HL-60/S4 treated with phorbol 12-myristate 13-acetate at 8.2 ng/mL for 4 days and 3 days (cell line): ENCODE data around the gene PDGFD.

ENCODE experiments used
- in situ Hi-C: fragments of 300-500 bp; cut with MboI; formaldehyde crosslinking; loops from 2 replicates; pipeline ENCODE4 v1.15.0; 2022; ENCODE audit warnings: low sequenced_read_pairs

The PDGFD gene

DNA sequence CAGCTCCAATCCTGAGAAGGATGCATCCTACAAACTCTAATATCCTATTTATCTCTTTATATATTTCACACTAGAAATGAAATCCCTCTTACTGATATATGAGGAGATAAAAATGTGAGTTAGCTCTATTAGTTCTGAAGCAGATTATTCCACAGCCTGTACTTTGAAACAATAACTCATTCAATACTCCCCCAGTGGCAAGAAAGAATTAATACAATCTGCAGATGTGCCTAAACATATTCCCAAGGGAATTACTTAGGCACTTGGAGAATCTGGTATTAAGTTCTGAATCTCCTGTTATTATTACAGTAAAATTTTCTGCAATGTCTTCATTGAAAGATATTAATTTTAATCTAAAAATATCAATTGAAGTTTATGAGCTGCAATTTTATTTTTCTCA lies 68.2 kb downstream of the PDGFD start:
- in situ Hi-C loops, result no loop called here

DNA sequence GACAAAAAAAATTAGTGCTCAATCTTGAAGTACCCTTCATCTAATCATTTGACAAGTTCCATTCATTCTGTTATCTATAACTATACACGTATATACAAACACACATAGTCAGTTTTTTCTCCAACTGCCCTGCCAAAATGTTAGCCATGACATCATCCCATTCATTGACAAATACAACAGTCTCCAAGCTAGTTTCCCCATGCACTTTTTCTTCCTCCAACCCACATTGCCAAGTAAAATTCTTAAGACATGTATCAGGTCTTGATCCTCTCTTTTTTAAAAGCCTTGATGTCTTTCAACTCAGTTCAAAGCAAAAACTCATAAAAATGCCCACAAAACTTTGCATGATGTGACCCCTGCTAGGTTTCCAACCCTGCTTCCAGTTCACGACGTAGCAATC lies 69.4 kb downstream of the PDGFD start:
- in situ Hi-C loops, result no loop called here

DNA sequence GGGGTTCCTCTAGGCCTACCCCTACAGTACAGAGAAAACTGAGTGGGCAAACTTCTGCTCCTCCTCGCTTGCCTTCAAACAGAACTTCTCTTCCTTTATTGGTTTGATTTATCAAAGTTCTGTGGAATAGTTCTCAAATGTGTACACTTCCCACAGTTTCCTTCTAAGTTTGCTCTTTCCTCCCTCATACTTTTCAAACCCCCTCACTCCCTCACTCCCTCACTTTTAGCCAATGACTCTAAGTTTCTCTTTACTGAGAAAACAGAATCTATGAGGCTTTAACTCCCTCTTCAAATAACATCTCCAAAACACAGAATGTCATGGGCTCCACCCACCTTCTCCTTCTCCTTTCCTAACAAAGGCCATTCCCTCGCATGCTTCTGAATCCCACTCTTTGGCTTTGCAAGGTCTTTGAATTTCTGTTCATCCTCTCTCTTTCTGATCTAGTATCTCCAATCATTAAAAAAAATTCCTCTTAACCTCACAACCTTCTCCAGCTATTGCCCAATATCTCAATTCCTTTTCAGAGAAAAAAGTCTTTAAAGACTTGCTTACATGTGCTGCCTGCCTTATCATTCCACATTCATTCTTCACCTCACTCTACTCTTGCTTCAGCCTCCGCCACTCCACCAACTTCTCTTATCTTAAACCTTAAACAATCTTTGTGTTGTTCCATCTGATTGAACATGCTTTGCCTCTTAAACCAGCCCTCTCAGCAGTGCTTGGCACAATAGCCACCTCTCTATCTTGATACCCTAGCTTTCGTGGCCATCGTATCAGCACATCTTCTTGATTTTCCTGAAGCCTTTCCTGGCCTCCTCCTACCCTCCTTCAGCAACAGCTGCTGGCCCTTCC lies 70.3 kb downstream of the PDGFD start:
- in situ Hi-C loops, result no loop called here

DNA sequence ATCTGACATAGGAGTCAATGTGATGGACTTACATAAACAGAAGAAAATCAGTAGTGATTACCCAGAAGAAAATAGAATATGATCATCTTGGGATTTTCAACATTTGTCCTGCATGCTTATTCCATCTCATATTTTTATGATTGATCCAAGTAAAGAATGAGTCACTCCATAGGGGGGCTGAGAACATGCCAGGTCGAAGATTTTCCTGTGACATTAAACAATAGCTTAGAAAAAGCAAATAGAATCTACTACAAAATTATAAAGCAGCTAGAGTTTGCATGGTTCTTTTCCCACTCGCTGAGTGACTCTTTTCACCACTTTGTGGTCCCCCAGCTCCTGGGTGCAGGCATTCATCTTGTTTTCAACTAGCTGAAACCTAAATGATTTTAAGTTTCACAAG lies 71.2 kb downstream of the PDGFD start:
- in situ Hi-C loops, result no loop called here

DNA sequence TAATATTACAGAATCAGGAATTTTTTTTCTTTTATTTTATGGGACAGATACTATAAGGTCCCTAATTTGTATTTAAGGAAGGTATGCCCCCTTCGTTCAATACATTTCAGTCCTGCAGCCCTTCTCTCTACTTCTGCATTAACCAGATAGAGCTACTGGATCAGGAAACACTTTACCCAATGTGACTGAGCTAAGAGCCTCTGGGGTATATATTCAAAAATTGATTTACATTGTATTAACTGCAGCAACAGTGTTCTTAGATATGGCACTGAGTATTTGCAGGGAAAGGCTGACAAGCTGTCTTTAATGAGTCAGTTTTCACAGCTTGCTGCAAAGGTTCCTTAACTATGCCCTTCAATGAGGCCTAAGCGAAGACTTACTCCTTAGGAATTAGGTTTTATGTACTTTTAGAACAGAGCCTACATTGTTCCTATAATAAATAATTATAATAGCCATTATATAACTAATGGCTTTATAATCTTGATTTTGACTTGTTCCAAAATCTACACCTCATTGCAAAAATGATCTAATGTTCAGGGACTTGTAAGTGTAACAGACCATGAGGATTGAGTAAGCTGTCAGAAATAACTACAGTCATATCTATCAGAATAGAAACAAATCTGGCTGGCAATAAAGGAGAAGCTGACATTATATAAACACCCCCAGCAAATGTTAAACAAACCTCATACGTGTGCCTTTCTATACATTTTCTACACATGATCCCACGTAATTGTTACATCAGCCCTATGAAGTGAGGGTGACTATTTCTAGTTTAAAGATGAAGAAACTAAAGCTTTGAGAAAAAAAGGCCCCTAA lies 72.5 kb downstream of the PDGFD start:
- in situ Hi-C loops, result no loop called here

DNA sequence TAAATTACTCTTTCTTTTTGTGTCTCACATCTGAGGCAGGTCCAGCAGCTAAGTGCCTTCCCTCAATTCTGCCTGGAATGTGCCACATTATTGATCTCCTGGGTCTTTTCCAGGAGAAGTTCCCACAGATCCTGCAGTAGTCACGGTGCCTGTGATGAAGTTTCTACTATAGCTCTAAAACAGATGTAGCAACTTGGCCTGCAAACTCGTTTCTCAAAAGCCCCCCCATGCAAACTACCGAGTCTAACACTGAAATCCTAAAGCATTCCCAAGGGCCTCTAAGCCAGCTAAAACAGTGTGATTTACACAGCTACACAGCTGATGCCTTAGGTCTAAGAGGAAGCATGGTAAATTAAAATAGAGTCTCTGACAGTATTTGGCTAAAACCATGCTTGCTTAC lies 73.2 kb downstream of the PDGFD start:
- in situ Hi-C loops, result no loop called here

DNA sequence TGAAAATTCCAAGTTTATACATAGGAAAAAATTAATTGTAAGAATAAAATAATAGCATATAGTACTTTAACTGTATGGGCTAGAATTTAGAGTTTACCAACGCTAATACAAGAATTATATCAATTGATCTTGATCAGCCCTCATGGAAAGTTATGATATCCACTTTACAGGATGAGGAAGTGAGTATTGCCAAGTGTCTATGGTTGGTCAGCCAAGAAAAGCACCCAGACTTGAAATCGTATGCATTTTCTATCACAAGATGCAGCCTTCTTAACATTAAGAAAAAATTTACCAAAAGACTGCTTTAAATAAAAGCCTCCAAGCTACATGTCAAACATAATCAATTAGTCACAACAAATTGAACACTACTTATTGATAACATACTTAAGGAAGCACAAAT lies 74.5 kb downstream of the PDGFD start:
- in situ Hi-C loops, result no loop called here

DNA sequence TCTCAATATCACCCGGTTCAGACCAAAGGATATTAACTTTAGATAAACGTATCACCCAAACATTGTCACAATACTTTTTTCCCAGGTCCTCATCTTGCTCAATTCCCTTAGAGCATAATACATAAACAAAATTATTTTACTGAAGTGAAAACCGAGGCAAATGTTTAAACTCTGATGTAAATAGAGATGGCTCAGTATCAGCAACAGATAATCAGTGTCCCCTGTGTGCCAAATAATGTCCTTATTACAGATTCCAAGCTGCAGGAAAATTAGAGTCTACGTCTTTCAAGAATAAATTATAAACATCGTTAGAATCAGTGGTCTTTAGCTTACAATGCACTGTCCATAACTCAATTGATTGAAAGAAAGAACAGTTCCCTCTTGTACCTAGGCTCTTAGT lies 77.3 kb downstream of the PDGFD start:
- in situ Hi-C loops, result no loop called here

DNA sequence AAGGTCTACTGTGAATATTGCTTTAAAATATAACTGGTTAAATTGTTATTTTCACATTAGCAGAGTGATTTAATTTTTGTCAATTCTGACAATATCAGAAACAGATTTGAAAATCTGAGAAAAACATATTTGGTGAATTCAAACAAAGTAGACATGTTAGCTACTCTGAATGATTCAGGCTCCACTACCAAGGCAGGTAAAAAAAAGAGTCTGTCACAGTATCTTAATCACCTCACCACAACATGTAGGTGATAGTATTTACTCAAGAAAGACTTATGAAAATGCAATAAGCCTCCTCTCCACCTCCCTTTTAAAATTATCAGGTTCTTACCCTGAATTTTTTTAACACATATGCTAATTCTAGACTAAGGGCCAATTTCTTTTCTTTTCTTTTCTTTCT lies 85.0 kb downstream of the PDGFD start:
- in situ Hi-C loops, result no loop called here

DNA sequence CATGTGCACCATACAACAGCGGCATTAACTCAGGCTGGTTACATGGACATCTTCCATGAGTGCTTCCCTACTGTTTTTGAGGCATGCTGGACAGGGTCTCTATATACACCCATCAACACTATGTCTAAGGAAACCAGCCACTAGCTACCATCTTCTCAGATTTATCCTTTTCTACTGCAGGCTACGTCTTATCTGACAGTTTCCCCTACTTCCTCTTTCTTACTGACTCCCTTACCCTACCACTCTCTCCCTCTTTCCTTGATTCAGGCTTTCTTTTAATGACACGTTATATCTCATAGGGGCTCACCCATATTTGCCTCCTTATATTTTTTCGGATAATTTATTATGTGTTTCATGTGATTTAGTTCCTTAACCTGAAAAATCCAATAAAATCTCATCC lies 85.7 kb downstream of the PDGFD start:
- in situ Hi-C loops, result no loop called here

DNA sequence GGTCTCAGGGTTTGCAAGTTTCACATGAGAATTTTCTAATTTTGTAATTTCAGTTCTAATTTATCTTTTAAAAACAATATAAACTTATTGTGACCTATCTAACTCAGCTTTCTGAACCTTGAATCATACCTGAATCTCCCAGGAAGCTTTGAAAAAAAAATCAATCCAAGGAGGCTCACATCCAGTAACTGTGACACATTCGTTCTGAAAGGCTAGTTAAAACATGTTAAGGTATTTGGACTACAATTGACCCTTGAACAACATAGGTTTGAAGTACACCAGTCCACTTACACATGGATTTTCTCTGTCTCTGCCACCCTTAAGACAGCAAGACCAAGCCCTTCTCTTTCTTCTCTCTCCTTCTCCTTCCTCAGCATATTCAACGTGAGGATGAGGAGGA lies 87.5 kb downstream of the PDGFD start:
- in situ Hi-C loops, result no loop called here

DNA sequence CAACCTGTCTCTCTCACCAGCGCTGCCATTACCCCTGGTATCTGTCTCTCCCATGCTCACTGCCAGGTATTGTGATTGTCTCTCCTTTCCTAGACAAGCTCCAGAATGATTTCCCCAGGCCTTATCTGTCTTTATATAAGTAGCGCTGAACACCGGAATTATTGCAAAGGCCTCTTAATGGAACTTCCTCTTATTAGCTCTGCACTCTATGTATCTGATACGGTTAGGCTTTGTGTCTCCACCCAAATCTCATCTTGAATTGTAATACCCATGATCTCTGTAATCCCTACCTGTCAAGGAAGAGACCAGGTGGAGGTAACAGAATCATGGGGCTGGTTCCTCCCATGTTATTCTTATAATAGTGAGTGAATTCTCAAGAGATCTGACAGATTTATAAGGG lies 88.2 kb downstream of the PDGFD start:
- in situ Hi-C loops, result no loop called here

DNA sequence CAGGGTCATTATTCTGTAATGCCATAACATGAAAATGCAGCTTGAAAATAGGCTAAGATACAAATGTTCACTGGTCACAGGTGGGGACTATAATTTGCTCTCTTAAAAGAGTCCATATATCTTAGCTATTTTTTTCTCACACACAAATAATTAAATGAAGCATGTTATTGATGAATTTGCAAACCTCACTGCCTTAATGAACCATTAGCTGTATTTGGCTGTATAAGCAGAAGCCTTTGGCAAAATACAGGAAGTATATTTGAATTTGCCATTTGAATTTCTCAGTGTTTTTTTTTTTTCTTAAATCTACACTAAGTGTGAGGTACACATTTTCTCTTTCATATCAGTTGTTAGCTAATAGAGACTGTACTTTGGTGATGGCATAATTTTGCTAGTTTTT lies 88.9 kb downstream of the PDGFD start:
- in situ Hi-C loops, result no loop called here

DNA sequence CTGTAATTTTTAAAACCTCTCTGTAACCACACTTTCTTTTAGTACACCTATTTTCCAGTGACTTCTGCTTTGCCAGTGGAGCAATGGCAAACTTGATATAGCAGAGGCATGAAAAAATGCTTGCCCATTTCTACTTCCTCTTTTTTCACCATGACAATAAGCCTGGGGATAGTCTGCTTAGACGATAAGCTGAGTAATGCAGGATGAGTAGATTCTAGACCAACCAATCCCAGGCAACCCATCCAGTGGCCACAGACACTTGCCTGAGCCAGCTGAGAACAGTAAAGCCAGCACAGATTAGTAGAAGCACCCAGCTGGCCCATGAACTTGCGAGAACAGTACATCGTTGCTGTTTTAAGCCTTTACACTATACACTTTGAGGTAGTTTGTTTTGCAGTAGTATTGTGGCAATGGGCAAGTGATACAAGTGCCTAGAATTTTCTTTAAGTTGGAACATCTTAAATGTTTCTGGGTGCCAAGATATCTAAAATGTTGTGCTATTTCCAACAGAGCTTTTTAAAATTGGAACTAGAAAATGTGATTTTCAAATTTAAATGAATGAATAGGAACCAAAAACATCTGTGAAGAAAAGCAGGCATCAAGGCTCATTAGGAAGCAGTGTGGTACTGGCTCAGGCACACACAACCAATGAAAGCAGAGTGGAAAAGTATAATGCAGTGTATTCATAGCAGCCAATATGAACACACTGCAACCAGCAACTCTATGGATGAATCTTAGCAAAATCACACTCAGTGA lies 89.8 kb downstream of the PDGFD start:
- in situ Hi-C loops, result no loop called here

DNA sequence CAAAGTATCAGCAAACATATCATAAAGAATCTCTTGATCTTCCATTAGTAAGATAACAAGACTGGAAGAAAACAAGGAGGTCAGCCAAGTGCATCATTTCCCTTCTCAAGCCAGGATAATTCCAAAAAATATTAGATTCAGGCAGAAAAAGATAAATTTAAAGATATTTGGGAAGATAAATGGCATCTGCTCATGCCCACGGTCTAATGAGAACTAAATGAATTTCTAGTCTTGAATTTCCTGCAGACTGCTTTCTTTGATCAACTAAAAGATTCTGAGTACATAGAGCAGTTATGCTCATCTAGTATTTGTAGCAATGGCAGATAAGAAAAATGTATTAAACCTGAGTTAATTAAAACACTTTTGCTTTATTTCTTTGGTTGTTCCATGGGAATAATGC lies 96.4 kb downstream of the PDGFD start:
- in situ Hi-C loops, result no loop called here

DNA sequence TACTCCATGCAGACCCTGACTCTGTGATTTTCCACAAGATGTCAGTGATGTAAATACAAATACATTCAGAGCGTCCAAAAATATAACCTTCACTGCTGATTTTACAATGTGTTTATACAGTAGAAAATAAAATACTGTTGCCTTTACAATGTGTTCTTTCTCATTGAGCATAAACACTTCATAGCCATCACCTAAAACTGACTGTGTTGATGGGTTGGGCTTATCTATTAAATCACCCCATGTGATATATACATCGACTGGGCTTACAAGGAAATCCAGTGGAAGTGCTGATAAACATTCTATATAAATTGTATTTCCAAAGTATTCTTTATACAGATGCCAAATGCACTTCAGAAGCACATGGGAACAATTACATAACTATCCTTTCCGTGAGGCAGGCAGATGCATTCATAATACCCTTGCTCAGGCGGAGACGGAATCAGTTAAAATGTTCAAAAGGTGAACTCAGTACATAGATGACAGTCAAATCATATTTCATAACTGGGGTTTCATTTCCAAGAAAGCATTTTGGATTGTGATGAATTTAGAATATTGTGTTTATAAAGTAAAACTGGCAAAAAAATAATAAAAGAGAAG lies 99.8 kb downstream of the PDGFD start:
- in situ Hi-C loops, result no loop called here

DNA sequence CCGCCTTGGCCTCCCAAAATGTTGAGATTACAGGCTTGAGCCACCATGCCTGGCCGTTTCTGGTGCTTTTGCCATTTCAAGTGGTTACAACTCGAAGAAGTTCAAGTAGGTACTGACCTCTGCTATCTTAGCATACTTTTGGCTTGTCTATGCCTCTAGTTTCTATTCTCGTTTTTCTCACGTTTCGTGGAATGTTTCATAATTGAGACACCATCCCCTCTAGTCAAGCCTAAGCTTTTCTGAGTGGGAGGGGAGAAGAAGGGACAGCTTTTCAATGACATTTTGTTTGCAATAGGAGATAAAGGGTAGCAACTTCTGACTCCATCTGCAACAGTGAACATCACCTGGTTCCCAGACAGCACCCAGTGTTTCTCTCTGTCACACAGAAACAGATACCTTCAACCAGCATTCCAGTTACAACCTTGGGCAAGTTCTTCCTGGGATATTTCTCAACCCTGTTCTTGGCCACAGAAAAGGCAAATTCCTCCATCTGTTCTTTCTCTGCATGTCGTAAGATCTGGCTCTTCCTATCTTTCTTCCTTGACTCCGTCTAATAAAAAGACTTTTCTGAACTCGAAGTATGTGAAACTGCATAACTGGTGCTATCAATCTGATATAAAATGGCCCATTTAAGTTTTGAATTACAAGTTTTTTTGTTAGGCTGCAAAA lies 102.0 kb downstream of the PDGFD start:
- in situ Hi-C loops, result no loop called here

DNA sequence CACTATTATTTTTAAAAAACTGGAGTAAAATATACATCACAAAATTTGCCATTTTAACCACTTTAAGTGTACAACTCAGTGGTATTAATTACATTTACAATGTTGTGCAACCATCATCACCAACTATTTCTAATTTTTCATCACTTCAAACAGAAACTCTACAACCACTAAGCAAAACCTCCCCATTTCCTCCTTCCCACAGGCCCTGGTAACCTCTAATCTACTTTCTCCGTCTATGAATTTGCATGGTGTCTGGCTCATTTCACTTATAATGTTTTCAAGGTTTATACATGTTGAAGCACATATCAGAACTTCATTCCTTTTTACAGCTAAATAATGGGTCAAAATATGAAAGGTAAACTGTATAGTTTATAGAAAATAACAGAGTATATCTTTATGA lies 103.1 kb downstream of the PDGFD start:
- in situ Hi-C loops, result no loop called here

DNA sequence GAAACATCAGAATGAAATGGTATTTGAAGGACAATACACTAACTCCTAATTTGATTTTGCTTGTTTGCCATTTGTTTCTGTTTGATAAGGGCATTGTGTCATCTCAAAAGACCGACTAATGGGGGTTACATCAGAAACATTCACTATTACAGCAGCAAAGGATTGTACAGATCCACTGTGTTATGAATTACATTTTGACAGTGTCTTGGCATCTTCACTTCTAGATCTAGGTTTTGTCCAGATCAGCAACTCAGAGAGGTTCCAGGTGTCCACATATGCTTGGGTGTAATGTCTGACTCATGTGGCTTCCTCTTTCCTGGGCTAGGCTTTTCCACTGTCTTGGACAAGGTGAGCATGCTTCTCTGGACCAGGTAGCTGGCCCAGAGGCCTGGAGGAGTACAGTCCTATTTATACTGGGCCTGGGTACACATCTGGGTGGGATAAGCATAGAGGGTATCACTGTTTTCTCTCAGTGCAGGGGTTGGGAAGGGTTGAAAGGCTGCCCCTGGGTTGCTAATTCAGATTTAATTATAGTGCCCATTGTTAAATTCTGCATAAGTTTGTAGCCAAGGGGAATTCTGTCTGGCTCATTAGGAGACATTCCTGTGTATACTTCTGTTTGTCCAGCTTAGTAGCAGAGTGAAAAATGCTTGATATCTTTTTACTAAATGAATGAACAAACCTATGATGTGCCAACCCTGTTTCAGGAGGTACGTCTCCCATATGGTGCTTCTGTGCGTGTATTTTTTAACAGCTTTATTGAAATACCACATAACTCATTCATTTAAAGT lies 103.7 kb downstream of the PDGFD start:
- in situ Hi-C loops, result no loop called here

DNA sequence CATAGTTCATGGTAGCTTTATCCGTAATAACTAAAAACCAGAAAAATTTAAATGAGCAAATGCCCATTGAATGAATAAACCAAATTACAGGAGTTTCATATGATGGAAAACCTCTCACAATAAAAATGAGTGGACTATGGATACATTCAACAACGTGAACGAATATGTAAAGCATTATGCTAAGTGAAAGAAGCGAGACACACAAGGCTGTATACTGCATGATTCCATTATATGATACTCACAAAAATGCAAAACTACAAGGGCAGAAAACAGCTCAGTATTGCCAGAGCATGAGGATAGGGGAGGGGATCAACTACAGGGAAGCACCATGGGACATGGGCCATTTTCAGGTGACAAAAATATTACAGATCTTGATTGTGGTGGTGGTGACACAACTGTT lies 105.3 kb downstream of the PDGFD start:
- in situ Hi-C loops, result no loop called here
